SK-N-SH (cell line): Measurements from ENCODE around the gene CASK. TPM values are rescaled to one million over a fixed set of nuclear protein-coding genes. Genes with fewer than 3 reads are reported as not detected.

ENCODE experiments used
- CTCF ChIA-PET: fragments of 300-600, 350-600 bp; formaldehyde crosslinking; extraction: SDS; loops from one replicate; lab custom pipeline; 2021; lab: Yijun Ruan, JAX
- POLR2A ChIA-PET: fragments of 350-600 bp; sonication (Branson Sonifier 250); formaldehyde crosslinking; extraction: SDS; loops from one replicate; lab custom pipeline; 2020; ENCODE audit warnings: antibody characterized with exemption, inconsistent platforms; lab: Yijun Ruan, JAX
- DNase-seq: peaks from one replicate; pipeline ENCODE4 v3.0.0; 2012
- H2AFZ ChIP-seq: fragments of 200-600 bp; sonication (generic); 2 replicates; pipeline ENCODE4 v1.8.1; 2016; ENCODE audit warnings: antibody characterized with exemption, mild to moderate bottlenecking, low read depth
- H3F3A ChIP-seq: fragments of 200-600 bp; sonication (generic); replicated peaks from 2 replicates; pipeline ENCODE3; 2016; ENCODE audit warnings: antibody characterized with exemption, mild to moderate bottlenecking; ENCODE audit not compliant: insufficient read depth
- H3K27ac ChIP-seq, 2 experiments: fragments of 200-500 bp in 1 of 2; fragments of 200-600 bp in 1 of 2; sonication (Bioruptor generic) in 1 of 2; sonication (generic), shearing (Covaris generic) in 1 of 2; 2 replicates each; pipeline versions ENCODE4 v1.5.1 to v1.6.1; 2014 to 2016; ENCODE audit warnings: low read depth in 2 of 2, inconsistent platforms in 1 of 2, low read length in 1 of 2, mild to moderate bottlenecking in 1 of 2, mixed read lengths in 1 of 2
- H3K27me3 ChIP-seq: fragments of 200-600 bp; sonication (generic), shearing (Covaris generic); 2 replicates; pipeline ENCODE4 v1.6.1; 2016; ENCODE audit warnings: mixed run types; ENCODE audit not compliant: insufficient read depth
- H3K36me3 ChIP-seq, 2 experiments: fragments of 200-500 bp in 1 of 2; fragments of 200-600 bp in 1 of 2; sonication (Bioruptor generic) in 1 of 2; sonication (generic) in 1 of 2; replicated peaks in 1 of 2; 2 replicates each; pipeline versions ENCODE3 to v1.5.1; 2014 to 2016; ENCODE audit warnings: low read length in 1 of 2, mild to moderate bottlenecking in 1 of 2; ENCODE audit not compliant: insufficient read depth in 2 of 2, control insufficient read depth in 1 of 2
- H3K4me1 ChIP-seq, 2 experiments: fragments of 200-500 bp in 1 of 2; fragments of 200-600 bp in 1 of 2; sonication (Bioruptor generic) in 1 of 2; sonication (generic), shearing (Covaris generic) in 1 of 2; 2 replicates each; pipeline versions ENCODE4 v1.5.1 to v1.6.1; 2014 to 2016; ENCODE audit warnings: low read depth in 1 of 2, low read length in 1 of 2, mixed run types in 1 of 2; ENCODE audit not compliant: insufficient read depth in 2 of 2, control insufficient read depth in 1 of 2
- H3K4me2 ChIP-seq: fragments of 200-600 bp; sonication (generic), shearing (Covaris generic); 2 replicates; pipeline ENCODE4 v1.6.1; 2017; ENCODE audit warnings: mixed run types
- H3K4me3 ChIP-seq, 2 experiments: fragments of 200-500 bp in 1 of 2; fragments of 200-600 bp in 1 of 2; sonication (Bioruptor generic) in 1 of 2; sonication (generic), shearing (Covaris generic) in 1 of 2; 2 replicates each; pipeline versions ENCODE4 v1.5.1 to v1.8.1; 2014 to 2016; ENCODE audit warnings: low read depth in 2 of 2, inconsistent platforms in 1 of 2, low read length in 1 of 2, mild to moderate bottlenecking in 1 of 2, mixed read lengths in 1 of 2, moderate library complexity in 1 of 2
- H3K79me2 ChIP-seq: fragments of 200-600 bp; sonication (generic); 2 replicates; pipeline ENCODE4 v1.8.1; 2017; ENCODE audit warnings: mild to moderate bottlenecking; ENCODE audit not compliant: insufficient read depth
- H3K9ac ChIP-seq: fragments of 200-600 bp; sonication (generic); 2 replicates; pipeline ENCODE4 v1.6.1; 2017; ENCODE audit warnings: mixed run types
- H3K9me2 ChIP-seq: fragments of 200-600 bp; sonication (generic); 2 replicates; pipeline ENCODE4 v1.6.1; 2017; ENCODE audit warnings: mixed run types
- H3K9me3 ChIP-seq: fragments of 200-600 bp; sonication (generic); 2 replicates; pipeline ENCODE4 v1.6.1; 2017; ENCODE audit warnings: mixed run types, mild to moderate bottlenecking, moderate library complexity
- H4K20me1 ChIP-seq: fragments of 200-600 bp; sonication (generic); 2 replicates; pipeline ENCODE4 v1.6.1; 2017; ENCODE audit warnings: mild to moderate bottlenecking, mixed run types; ENCODE audit not compliant: insufficient read depth
- ELF1 ChIP-seq: IDR thresholded peaks from 2 replicates; pipeline ENCODE4 v1.4.0; 2012
- EP300 ChIP-seq, 2 experiments: IDR thresholded peaks; 2 replicates each; pipeline versions ENCODE4 v1.4.0 to v1.6.1; 2012; ENCODE audit warnings: borderline replicate concordance in 1 of 2, low read depth in 1 of 2, low read length in 1 of 2
- FOSL2 ChIP-seq: IDR thresholded peaks from 2 replicates; pipeline ENCODE4 v1.4.0; 2012; ENCODE audit warnings: low read depth, mild to moderate bottlenecking, moderate library complexity, borderline replicate concordance
- FOXJ3 ChIP-seq: sonication (generic); formaldehyde crosslinking; IDR thresholded peaks from 2 replicates; pipeline ENCODE4 v1.5.1; 2020; ENCODE audit warnings: mild to moderate bottlenecking, missing genetic modification reagents
- FOXM1 ChIP-seq: IDR thresholded peaks from 2 replicates; pipeline ENCODE4 v1.4.0; 2012; ENCODE audit warnings: low read depth, mild to moderate bottlenecking
- GATA2 ChIP-seq: sonication (generic); formaldehyde crosslinking; IDR thresholded peaks from 2 replicates; pipeline ENCODE4 v1.5.0; 2020; ENCODE audit warnings: mild to moderate bottlenecking, missing genetic modification reagents
- JUND ChIP-seq: IDR thresholded peaks from 2 replicates; pipeline ENCODE4 v1.4.0; 2012
- MEF2A ChIP-seq: IDR thresholded peaks from 2 replicates; pipeline ENCODE4 v1.4.0; 2012; ENCODE audit warnings: low read depth, borderline replicate concordance
- MXI1 ChIP-seq: IDR thresholded peaks from 2 replicates; pipeline ENCODE4 v1.6.1; 2012; ENCODE audit warnings: mild to moderate bottlenecking, low read depth, low read length, improper control_type of control experiment
- RAD21 ChIP-seq: IDR thresholded peaks from 2 replicates; pipeline ENCODE4 v1.6.1; 2012; ENCODE audit warnings: mild to moderate bottlenecking, low read length
- RFX5 ChIP-seq: IDR thresholded peaks from 2 replicates; pipeline ENCODE4 v1.6.1; 2012; ENCODE audit warnings: mild to moderate bottlenecking, improper control_type of control experiment, low read length
- RXRA ChIP-seq: IDR thresholded peaks from 2 replicates; pipeline ENCODE4 v1.4.0; 2012; ENCODE audit warnings: low read depth, mild to moderate bottlenecking, borderline replicate concordance
- SIN3A ChIP-seq: IDR thresholded peaks from 2 replicates; pipeline ENCODE4 v1.6.1; 2012; ENCODE audit warnings: low read depth, mild to moderate bottlenecking, low read length, moderate library complexity, borderline replicate concordance
- TAF1 ChIP-seq: IDR thresholded peaks from 2 replicates; pipeline ENCODE4 v1.6.1; 2012; ENCODE audit warnings: low read depth, mild to moderate bottlenecking, low read length, moderate library complexity, borderline replicate concordance
- USF1 ChIP-seq: IDR thresholded peaks from 2 replicates; pipeline ENCODE4 v1.4.0; 2012; ENCODE audit warnings: low read depth, borderline replicate concordance
- ZBTB33 ChIP-seq: IDR thresholded peaks from 2 replicates; pipeline ENCODE4 v1.4.0; 2012; ENCODE audit warnings: low read depth, borderline replicate concordance
- WGBS: methylation state at CpG from one replicate; pipeline ENCODE4 v1.1.6; 2017; ENCODE audit warnings: low lambda C conversion rate; 5-methylcytosine and 5-hydroxymethylcytosine counted together
- polyA plus RNA-seq, 3 experiments: library from polyadenylated mRNA; depleted of rRNA; stranded (reverse); fragments of >200 nt; gene quantifications; 2 replicates each; pipeline ENCODE4 v1.2.3, GENCODE V29; 2012
- TF ChIP-seq, protein P1 (sequence below): IDR thresholded peaks from 2 replicates; pipeline ENCODE4; 2012

CASK gene
- polyA plus RNA-seq, 1 of the 3 experiments (the other 2 are of a cell fraction), result 7.0 TPM

GRCh38 chrX:41507919-41508318 is 415.4 kb downstream of the CASK start:
- Histone ChIP-seq H3K27ac (no peak overlapping the region), H2AFZ (no peak overlapping the region)
- CTCF ChIA-PET, result no interaction called here

GRCh38 chrX:41502004-41502403 is 421.4 kb downstream of the CASK start:
- H3K4me3 ChIP-seq, result no peak overlapping the region
- WGBS, result 37% methylated on average over 1 of the region's 1 CpG
- H2AFZ ChIP-seq, result no peak overlapping the region
- no peak overlapping the region for H3K4me2 ChIP-seq
- no peaks in the 10 kb centered on the region for H4K20me1 ChIP-seq
- no peaks in the 10 kb centered on the region for H3K9me3 ChIP-seq
- ChIA-PET CTCF (no interaction called here), POLR2A (no interaction called here)
- H3K27ac ChIP-seq, result no peak overlapping the region
- no peaks in the 10 kb centered on the region for H3K79me2 ChIP-seq
- no peaks in the 10 kb centered on the region for H3K9me2 ChIP-seq
- H3K4me1 ChIP-seq, result no peaks in the 10 kb centered on the region
- no peaks in the 10 kb centered on the region for H3K36me3 ChIP-seq
- no peaks in the 10 kb centered on the region for H3K27me3 ChIP-seq
- no peak for DNase-seq
- no peaks in the 10 kb centered on the region for H3F3A ChIP-seq
- H3K9ac ChIP-seq, result no peak overlapping the region
- TF ChIP-seq TAF1 (no peak), FOXM1 (no peak), GATA2 (CRISPR knock-in tag) (no peak)
- TF ChIP-seq, protein P1, sequence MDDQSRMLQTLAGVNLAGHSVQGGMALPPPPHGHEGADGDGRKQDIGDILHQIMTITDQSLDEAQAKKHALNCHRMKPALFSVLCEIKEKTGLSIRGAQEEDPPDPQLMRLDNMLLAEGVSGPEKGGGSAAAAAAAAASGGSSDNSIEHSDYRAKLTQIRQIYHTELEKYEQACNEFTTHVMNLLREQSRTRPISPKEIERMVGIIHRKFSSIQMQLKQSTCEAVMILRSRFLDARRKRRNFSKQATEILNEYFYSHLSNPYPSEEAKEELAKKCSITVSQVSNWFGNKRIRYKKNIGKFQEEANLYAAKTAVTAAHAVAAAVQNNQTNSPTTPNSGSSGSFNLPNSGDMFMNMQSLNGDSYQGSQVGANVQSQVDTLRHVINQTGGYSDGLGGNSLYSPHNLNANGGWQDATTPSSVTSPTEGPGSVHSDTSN, result no peak

More at GRCh38 chrX:41507919-41508318, 415.4 kb downstream of the CASK start:
- Histone ChIP-seq H4K20me1 (no peaks in the 10 kb centered on the region), H3K79me2 (no peaks in the 10 kb centered on the region), H3K36me3 (no peaks in the 10 kb centered on the region), H3K9me3 (no peaks in the 10 kb centered on the region), H3K9me2 (no peaks in the 10 kb centered on the region), H3F3A (no peaks in the 10 kb centered on the region), H3K4me1 (no peaks in the 10 kb centered on the region), H3K4me2 (no peak overlapping the region), H3K9ac (no peak overlapping the region), H3K4me3 (no peak overlapping the region), H3K27me3 (no peaks in the 10 kb centered on the region; the same call in 1 of the 2 replicates)
- no peak for TF ChIP-seq FOSL2
- no peak for TF ChIP-seq RXRA
- no peak for TF ChIP-seq FOXJ3 (CRISPR knock-in tag)
- no peak for TF ChIP-seq ELF1
- TF ChIP-seq EP300 (IDR thresholded peaks at IDR 0.05; ENCODE audit: borderline replicate concordance in 1 of 2, low read depth in 1 of 2, low read length in 1 of 2), result no peak
- no peak for TF ChIP-seq JUND
- TF ChIP-seq MEF2A, result no peak
- TF ChIP-seq SIN3A, result no peak
- no peak for TF ChIP-seq ZBTB33
- TF ChIP-seq USF1, result no peak
- TF ChIP-seq MXI1, result no peak
- TF ChIP-seq FOXM1, result no peak
- no peak for TF ChIP-seq RAD21
- no peak for TF ChIP-seq RFX5
- POLR2A ChIA-PET, result no interaction called here
- no peak for DNase-seq
- WGBS, result 54% methylated on average over 4 of the region's 4 CpGs
